Skeletal muscle cell (primary cell): ENCODE data around the gene NHSL1.
A peak's percentile ranks its signal among the peaks of the same experiment; 100 is the strongest.
"Not testable (repeated sequence)": the region's sequence is repeated elsewhere in the genome, so short reads cannot be mapped to it uniquely, and the experiment has no call there.

Source experiments
- DNase-seq: peaks from one replicate; pipeline ENCODE4 v3.0.0-alpha.2; 2010; ENCODE audit warnings: low read depth
- H3K4me3 ChIP-seq: 2 replicates; pipeline ENCODE4 v1.5.1; 2011; ENCODE audit warnings: low read depth, mild to moderate bottlenecking, control low read depth, low read length, moderate library complexity

Gene NHSL1

DNA sequence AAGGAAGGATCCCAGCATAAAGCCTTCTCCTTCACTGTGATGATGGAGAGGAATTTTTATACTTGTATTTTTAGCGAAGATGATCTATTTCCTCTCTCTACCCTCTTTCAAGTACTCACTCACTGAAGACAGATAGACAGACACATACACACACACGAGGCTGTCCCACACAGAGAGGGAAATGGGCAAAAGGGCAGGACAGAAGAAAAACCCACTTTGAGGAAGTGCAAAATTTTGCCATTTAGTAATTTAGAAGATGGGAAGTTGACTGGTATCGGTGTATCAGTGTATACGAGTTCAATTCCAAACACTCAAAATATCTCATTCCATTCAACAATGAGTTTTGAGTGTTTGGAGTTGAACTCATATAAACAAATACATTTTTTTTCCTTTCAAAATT, 64.4 kb downstream of the NHSL1 start:
- no peak overlapping the region for H3K4me3 ChIP-seq
- no peak for DNase-seq

DNA sequence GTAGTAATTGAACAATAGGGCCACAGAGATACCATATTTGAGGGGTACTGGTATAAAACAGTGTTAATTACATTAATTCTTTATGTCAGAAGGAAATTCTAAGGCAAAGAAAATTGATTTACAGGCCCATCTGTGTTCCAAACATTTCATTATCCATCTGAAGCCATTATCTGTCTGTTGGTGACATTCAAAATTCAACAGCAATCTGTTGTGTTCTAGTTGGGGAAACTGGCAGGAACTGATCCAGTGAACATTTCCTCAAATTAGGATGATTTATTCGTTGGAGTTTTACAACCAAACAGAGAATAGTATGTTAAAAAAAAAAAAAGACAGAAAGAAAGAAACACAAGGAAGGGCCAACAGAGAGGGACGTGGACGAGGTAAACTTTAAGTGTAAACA, 65.2 kb downstream of the NHSL1 start:
- no peak overlapping the region for H3K4me3 ChIP-seq
- DNase-seq: no peak

DNA sequence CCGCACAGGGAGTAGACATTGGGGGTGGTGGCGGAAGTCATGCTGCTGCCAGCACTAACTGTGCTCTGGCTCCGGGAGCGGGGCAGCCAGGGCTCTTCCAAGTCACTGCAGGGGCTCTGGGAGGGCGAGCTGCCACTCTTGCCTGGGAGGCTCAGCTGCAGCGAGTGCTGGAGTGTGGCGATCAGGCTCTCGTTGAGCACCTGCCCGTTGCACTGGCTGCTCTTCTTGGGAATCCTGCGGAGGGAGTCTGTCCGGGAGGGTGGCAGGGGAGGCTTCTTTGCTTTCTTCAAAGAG, 67.3 kb downstream of the NHSL1 start:
- H3K4me3 ChIP-seq: no peak overlapping the region
- no peak for DNase-seq

DNA sequence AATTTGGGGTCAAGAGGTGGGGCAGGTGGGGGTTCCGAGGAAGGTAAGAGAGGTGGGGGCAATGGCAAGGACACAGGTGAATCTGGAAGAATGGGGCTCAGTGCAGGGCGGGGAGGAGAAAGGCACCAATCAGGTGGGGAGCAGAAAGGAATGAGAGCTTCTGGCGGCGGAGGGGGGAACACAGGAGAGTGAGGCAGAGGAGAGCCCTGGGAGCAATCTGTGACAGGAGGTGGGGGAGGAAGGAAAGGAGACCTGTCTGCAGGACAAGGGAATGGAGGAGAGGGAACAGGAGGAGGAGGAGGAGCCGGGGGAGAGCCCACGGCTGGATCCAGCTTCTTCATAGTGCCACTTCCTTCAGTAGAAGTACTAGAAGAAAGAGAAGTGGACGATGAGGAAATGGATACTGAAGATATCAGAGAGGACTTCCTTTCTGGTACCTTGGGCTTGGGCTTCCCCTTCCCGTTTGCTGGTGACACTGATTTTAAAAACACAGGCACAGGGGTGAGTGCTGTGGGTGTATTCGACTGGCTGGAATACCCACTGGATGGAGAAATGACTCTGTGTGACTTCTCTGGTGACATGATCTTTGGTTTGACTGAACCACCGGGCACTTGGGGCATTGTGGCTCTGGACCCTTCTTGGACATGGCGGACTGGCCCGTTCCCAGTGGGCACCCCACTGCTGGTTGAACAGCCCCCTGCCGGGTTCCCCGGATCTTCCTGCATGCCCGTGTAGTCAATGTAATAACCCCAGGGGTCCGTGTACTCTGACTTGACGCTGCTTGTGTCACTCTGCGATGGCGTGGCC, 67.8 kb downstream of the NHSL1 start:
- DNase-seq: no peak
- no peak overlapping the region for H3K4me3 ChIP-seq

DNA sequence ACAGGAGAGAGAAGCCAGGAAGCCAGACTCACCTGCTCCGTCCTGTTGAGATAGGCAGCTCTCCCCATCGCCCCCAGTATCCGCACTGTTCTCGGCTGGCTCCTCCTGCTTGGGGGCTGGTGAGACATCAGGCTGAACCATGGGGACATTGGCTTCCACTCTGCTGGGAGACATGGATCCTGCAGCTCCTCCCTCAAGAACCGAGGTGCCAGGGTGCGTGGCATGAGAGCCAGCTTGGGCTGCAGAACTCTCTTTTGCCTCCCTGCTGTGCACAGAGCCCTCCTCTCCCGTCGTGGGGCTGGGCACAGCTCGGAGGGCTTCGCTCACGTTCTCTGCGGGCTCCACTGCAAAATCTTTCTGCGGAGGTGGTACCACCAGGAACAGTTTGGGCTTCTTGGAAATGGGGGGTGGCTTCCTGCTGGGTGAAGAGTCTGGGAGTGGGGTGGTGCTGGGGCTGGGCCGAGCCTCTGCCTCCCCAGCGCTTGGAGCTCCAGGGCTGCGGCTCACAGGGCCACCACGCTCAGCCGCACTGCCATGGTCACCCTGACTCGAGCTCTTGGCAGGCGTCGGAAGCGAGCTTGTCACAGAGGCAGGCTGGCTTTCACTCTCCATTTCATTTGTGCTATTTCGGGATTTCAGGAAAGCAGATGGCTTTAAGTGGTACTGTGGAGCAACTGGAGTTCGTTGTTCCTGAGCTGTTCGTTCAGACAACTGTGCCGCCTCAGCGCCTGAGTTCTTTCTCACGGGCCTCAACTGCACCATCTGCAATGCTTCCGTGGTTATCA, 68.7 kb downstream of the NHSL1 start:
- DNase-seq: no peak
- no peak overlapping the region for H3K4me3 ChIP-seq

DNA sequence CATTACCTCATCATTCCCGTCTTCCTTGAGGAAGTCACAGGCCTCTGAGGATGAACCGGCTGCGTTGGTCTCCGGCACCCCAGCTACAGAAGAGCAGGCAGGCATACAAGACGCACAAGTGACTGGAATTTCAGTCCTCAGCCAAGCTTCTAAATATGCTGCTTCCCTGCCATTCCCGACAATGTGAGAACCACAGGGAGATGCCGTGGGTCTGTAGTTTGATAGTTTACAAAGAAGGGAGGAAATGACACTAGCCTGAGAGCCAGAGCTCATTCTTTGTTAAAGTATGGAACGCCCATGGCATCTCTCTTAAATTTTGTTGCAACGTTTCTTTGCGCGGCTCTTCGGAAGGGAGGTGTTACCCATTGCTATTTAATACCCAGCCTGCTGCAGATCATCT, 69.5 kb downstream of the NHSL1 start:
- no peak overlapping the region for H3K4me3 ChIP-seq
- no peak for DNase-seq

DNA sequence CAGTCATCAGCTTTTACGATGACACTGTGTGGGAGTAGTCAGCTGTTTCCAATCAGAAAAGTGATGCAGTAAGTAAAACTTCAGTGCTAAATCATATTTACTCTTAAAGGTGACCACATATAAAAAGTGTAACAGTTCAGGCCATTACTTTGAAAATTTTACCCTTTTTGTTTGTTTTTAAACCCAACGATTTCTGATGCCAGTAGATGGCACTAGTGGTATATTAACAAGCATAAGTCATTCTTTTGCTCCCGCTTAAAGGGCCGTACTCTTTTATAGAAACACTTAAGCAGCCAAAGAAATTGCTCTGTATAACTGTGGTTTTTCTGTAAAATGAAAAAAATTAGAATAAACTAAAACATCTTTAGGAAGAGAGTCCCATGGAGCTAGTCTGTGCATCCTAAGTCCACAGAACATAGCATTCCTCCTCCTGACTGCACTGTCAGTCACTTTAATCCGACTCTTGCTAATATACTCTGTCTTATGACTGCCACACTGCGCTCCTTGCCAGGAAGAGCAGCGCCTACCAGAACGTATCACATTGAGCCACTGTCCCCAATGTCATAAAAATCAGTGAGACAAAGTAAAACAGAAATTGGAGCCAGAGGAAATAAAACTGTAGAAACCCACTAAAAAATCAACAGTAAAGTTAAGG, 70.2 kb downstream of the NHSL1 start:
- peak; percentile 39 for DNase-seq
- no peak overlapping the region for H3K4me3 ChIP-seq

DNA sequence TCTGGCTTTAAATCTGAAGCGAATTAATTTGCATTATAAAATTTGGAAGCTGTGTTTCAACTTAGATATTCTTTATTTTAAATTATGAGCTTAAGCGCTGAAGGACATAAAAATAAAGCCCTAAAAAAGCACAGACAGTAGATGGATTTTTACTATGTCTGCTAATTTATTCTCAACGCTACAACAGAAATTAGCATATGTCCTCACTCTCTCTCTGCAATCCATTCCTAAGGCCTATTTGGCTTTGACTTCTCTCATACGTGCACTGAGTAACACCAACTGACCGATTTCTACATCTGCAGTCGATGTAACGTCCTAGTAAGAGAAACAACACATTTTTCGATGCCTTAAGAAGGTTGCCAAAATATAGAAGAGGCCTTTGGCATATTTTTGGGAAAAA, 71.6 kb downstream of the NHSL1 start:
- no peak overlapping the region for H3K4me3 ChIP-seq
- DNase-seq: no peak

DNA sequence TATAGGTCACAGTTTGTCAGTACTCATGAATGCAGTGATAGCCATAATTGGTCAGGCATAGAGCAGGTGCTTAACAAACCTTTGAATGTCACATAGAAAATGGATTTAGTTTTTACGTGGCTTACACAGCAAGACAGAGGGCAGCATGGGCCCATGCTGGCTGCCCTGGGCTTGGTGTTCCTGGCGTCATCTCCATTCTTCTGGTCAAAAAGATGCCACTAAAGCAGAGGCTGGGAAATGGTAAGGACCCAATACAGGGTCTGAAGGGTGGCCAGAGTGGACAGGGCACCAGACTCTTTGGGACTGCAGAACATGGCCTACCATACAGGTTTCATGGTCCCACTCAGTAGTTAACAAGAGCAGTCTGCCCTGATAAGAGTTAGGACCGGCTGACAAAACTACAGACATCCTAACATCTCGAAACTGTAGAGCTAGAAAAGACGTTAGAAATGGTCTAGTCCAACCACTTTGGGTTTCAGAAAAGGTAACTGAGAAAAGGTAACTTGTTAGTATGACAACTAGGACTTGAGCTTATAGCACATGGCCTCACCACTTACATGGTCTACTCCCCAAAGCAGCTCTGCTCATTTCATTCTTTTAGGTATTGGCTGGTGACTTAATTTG, 72.7 kb downstream of the NHSL1 start:
- H3K4me3 ChIP-seq: no peak overlapping the region
- DNase-seq: no peak

DNA sequence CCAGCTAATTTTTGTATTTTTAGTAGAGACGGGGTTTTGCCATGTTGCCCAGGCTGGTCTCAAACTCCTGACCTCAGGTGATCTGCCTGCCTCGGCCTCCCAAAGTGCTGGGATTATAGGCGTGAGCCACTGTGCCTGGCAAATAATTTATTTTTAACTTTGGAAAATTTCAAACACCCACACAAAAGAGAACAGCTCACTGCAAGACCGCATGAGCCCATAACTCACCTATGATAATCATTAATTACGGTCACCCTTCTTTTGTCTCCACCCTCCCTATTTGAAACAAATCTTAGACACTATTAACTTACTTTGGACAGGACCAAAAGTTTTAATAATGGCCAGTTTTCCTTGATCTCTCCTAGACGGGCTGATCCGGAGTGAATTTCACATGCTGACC, 74.0 kb downstream of the NHSL1 start:
- not testable (repeated sequence) for DNase-seq, H3K4me3 ChIP-seq

DNA sequence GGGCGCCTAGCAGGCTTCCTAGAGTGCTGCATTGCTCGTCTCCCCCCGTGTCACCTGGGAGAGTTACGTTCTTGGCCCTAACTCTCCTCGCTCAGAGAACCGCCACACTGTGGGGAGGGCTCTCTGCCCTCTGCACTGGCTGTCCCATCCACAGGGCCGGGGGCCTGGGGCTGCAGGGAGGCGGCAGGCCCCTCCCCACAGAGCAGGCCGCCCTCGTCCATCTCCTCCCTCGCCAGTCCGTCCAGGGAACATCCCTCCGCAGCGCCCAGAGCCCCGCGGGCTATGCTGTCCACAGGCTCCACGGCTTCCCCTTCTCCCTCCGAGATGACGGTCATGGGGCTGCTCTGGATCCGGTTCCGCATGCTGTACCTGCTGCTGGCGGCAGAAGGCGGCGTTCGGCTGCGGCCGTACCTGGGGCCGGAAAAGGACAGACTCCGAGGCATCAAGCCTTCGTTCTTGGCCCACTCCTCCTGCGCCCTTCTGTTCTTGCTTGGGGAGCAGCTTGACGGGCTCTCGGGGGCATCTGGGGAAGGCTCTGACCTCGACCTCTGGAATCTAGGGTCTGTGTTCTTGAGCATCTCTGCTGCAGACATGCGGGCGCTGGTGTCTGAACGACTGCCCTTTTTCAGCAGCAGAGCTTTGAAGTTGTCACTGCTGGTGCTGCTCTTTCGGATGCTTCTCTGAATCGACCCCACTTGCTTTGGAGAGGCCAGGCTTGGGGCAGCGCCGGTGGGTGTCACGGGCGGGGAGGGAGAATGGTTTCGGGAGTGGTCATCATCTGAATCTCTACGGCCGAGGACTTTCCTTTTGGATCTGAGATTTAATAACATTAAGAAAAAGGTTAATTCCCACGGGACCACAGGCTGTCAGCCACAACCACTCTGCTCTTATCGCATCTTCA, 75.0 kb downstream of the NHSL1 start:
- DNase-seq: no peak
- no peak overlapping the region for H3K4me3 ChIP-seq

DNA sequence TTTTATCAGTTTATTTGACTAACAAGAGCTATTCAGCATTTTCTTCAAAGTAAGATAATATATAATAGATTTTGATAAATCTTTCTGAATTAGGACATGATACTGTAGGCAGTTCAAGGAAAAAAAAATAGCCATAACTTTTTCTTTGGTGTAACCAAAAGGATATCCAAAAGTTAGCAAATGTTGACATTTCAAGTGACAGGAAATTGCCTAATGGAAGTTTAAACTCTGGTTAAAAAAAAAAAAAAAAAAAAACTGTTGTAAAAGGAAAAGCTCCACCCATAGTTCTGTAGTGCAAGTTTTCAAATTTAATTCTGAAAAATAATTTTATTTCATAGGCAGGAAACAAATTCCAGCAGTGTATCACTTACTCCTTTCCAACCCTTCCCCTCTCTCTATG, 76.4 kb downstream of the NHSL1 start:
- H3K4me3 ChIP-seq: no peak overlapping the region

DNA sequence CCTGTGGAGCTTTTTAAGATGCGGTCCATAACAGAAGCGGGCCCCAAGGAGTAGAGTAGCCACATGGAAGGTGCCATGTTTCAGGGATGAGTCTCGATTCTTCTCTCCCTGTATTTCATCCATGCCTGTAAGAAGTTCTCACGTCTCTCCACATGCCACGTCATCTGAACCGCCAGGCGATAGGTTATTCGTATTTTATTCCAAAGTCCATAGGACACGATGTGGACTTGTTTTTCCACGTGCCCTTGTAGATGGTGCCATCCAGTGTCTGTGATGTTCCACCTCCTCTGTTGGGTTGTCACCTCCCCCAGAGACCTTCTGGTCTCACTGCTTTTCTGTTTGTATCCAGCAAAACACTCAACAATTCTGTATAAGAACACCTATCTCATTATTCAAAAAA, 77.7 kb downstream of the NHSL1 start:
- DNase-seq: no peak
- H3K4me3 ChIP-seq: no peak overlapping the region

More for the DNA sequence above, 76.4 kb downstream of the NHSL1 start:
- no peak for DNase-seq

DNA sequence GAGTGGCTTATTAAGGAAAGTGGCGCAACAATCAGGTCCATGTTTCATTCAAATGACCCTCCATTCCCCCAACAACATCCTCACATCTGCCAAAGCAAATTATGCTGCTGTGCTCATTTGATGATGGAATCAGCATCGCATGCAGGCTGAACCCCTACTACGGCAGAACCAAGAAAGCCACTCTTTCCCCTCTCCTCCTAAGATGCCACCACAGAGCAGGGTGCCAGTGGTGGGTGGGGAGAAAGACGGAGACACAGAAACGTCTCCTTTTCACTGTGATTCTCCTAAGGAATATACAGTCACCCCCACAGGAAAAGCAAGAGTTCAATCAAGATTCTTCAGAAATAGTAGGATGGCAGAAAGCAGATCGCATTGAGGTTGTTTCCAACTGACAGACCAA, 78.2 kb downstream of the NHSL1 start:
- DNase-seq: no peak
- no peak overlapping the region for H3K4me3 ChIP-seq

DNA sequence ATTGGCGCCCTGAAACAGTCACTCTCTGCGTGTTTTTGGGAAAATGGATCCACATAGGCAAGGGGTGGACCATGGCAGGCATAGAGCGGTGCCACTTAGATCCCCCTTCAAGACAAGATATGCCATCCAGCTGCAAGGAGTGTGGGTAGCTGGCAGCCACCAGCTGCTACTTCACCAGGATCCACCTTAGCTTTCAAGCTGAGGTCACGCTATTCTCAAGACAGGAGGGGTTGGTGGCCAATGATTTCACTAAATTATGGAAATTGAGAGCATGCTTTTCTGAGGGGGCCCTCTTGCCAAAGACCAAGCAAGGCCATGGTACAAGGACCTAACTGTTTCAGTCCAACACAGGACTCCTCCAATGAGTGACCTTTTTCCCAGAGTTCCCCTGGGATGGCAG, 78.9 kb downstream of the NHSL1 start:
- DNase-seq: no peak
- no peak overlapping the region for H3K4me3 ChIP-seq

DNA sequence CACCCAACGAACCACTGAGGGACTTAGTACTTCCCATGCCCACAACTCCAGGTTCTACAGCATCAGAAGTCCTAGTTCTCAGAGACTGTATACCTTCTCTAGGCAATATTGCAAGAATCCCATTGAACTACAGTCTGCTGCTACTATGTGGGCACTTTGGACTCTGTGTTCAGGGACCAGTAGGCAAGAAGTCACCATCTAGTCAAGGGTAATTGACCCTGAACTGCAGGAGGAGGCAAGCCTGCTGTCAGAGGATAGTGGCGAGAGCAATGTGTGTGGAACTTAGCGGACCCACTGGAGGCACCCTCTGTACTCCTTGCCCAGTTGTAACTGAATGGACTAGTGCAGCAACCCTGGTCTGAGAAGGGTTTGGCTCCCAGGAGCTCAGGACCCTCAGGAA, 79.5 kb downstream of the NHSL1 start:
- DNase-seq: no peak

DNA sequence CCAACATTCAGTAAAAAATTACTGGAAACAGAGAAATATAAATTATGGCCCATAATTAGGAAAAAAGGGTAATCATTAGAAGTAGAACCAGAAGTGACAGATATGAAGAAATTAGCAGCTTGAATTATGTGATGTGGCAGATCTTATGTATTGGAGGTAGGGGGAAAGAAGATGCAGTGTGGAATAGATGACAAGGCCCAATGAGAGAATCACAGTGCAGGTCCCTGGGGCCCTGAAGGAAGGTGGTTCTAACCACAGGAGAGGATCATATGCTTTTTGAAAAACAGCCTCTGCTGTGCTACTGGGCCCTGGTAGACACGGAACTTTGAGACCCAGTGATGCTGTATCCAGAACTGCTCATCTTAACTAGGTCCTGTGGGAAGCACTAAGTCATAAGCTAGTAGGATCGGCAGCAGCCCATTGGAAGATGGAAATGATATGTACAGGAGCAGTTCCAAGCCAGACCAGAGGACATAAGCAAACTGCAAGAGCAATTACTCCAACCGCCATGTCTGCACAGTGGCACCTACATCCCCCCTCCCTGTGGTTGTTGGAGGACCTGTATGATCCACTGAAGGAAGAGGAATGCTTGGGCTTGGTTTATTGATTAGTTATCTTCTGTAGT, 81.1 kb downstream of the NHSL1 start:
- DNase-seq: no peak
- H3K4me3 ChIP-seq: no peak overlapping the region

More for the DNA sequence above, 79.5 kb downstream of the NHSL1 start:
- no peak overlapping the region for H3K4me3 ChIP-seq

DNA sequence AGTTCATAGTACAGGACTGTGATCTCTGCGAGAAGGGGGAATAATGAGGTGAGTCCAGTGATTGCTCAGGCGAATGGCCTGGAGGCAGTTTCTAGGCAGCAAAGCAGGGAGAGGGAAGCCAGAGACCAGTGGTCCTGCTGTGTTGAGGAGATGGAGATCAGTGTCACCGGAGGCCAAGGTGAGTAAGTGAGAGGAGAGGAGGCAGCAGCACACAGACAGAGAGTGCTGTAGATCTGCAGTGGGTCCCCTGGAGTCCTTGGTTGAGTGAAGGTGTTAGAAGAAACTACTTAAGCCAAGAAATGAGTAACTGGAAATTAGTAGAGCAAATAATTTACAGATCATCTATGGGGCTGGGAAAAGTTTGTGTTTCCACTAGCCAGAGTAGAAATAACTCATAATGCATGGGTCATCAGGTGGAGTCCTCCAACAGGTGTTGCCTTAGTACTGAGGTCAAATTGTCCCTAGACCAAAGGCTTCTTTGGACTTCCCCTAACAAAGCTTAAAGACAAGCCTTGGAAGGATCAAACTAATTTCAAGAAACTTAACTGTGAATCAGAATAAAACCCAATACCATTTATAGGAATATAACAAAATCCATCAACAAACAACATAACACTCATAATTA, 81.7 kb downstream of the NHSL1 start:
- H3K4me3 ChIP-seq: no peak overlapping the region
- no peak for DNase-seq
